Renal cortical epithelial cell (primary cell): ENCODE results near the gene ZFYVE26. TPM values are rescaled to one million over a fixed set of nuclear protein-coding genes. Genes with fewer than 3 reads are reported as not detected.
"Not testable (repeated sequence)": the region's sequence is repeated elsewhere in the genome, so short reads cannot be mapped to it uniquely, and the experiment has no call there.

Source experiments
- DNase-seq: peaks from one replicate; pipeline ENCODE4 v3.0.0-alpha.2; 2011; ENCODE audit warnings: low read depth
- total RNA-seq: library from RNA; depleted of rRNA; stranded (reverse); fragments of >200 nt; gene quantifications from 2 replicates; pipeline ENCODE4 v1.2.3, GENCODE V29; 2014

ZFYVE26 gene
- total RNA-seq, 1 donor from 2014 or later, result 26.0 TPM

DNA sequence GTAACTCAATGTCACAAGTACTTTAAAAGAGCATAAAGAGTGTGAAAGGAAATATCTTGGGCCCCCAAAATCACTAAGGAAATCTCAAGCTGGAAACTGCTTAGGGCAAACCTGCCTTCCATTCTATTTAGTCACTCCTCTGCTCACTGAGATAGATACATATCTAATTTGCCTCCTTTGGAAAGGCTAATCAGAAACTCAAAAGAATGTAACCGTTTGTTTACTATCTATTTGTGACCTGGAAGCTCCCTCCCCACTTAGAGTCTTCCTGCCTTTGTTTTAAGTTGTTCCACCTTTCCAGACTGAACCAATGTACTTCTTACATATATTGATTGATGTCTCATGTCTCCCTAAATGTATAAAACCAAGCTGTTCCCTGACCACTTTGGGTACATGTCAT lies 106.6 kb downstream of the ZFYVE26 start:
- not testable (repeated sequence) for DNase-seq

DNA sequence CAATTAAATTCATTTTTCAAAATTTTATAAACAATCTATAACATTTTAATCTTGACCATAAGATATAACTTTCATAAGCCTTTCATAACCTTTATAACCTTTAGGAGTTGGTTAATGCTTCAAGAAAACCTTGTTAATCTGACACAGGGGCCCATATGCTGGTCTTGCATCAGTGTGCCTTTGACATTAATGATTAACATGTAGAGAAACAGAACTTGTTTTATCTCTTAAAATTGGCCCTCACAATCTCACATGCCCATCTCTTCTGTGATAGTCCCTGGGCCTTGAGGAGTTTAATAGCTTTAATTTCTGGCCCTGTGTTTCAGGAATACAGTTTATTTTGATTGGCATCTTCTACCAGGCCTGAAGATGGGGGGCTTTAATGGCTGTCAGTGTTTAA lies 107.0 kb downstream of the ZFYVE26 start:
- DNase-seq, result not testable (repeated sequence)

DNA sequence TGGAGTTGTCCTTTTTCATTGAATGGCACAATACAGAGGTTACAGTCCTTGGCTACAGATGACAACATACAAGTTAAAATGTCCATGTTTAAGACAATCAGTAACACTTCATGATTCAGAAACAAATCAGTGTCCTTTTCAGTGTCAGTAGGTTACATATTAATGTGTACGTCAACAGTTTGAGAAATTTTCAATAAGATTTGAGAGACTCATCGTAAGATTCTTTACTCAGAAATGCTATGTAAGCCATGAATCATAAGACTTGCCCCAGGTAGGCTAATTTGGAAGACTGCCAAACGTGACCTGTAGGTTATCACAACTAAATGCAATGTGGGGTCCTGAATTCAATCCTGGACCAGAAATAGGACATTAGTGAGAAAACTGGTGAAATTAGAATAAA lies 111.2 kb downstream of the ZFYVE26 start:
- peak; percentile 41 for DNase-seq

DNA sequence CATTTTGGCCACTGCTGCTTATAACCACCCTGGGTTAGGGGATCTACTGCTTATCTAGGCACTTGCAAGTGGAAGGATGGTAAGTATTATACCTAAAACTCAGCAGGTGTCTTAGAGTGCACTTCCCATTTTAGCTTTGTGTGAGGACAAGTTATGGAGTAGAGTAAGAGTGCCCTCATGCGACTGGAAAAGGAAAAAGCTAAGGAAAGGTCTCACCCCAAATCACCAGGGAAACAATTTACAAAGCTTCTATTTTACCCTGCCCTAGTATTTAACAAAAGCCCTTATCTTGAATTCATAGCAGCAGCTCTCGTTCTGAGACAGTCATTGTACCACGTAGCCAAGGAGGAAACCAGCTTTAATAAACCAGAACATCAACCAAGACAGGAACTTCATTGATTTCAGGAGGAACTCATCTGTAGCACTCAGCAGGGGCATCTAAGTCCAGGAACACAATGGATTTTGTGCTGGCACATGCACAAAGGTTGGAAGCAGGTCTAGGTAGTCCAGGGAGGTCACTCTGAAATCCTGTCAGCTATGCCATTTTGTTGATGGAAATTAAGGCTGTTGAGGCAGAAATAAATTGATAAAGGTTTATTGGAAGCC lies 111.8 kb downstream of the ZFYVE26 start:
- peak; percentile 65 for DNase-seq

DNA sequence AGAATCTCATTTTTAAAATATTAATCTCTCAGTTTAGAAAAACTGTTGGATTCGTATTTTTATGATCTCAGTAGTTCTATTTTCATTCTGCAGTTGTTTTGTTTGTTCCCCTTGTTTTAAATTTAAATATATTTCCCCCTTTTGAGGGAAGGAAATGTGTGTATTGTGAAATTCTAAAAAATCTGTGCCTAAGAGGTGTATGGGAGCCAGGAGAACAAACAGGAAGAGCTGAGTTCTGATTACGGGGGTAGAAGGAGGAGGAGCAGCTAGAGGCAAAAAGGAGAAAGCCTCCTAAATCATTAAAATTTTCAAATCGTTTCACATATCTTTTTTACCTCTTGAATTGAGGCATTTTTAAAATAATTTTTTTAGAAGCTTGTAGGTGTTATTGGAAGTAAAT lies 112.4 kb downstream of the ZFYVE26 start:
- DNase-seq, result no peak

DNA sequence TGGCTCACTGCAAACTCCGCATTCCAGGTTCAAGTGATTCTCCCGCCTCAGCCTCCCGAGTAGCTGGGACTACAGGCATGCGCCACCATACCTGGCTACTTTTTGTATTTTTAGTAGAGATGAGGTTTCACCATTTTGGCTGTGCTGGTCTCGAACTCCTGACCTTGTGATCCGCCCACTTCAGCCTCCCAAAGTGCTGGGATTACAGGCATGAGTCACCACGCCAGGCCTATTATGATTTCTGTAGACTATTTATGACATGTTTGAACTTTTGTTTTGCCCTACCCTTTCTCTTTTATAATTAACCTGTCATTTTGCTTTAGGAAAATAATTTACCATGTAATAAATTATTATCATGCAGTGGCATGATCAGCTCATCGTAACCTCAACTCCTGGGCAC lies 114.9 kb downstream of the ZFYVE26 start, which contains the start of gene RDH12:
Gene RDH12 (plus strand): TSS at position 395 of the 400 bp plus-strand sequence. CDS start 20,757 bp downstream, outside the sequence.
- DNase-seq, result not testable (repeated sequence)

DNA sequence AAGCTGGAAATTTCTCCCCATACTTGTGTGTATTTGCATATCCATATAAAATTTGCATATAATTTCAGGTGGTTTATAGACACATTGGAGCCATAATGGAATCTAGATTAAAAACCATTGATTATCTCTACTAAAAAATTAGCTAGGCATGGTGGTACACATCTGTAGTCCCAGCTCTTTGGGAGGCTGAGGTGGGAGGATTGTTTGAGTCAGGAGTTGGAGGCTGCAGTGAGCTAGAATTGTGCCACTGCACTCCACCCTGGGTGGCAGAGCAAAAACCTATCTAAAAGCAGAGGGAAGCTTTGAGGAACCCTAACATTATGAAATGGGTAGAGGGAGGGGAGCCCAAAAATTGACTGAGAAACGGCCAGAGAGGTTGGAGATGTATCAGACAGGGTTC lies 118.2 kb downstream of the ZFYVE26 start:
- DNase-seq, result no peak

DNA sequence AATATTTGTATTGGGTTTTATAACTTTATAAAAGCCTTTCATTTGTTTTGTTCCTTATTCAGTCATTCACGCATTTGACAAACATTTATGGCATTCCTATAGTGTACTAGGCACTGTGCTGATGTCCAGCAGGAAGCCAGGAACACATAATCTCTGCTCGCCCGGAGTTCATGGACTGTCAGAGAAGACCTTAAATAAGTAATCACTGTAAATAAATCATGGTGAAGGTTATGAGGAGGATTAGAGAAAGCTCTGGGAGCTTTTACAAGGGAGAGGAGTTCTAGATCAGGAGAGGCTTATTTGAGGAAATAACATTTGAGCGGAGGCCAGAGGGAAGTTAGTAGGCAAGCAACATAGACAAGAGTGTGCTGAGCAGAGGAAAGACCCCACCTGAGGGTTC lies 119.4 kb downstream of the ZFYVE26 start:
- no peak for DNase-seq

Other genes starting within 250 kb of the ZFYVE26 start
- 10.9 and 14.0 TPM in 2 replicates for gene PIGH, start 216.3 kb downstream of the ZFYVE26 start, total RNA-seq
- gene ARG2, start 196.7 kb downstream of the ZFYVE26 start, total RNA-seq, result 4.5 and 17.4 TPM in 2 replicates
- 70.0 and 98.3 TPM in 2 replicates for gene VTI1B, start 142.0 kb downstream of the ZFYVE26 start, total RNA-seq
- 138 and 165 TPM in 2 replicates for gene RDH11, start 120.8 kb downstream of the ZFYVE26 start, total RNA-seq
- gene RDH12, start 114.7 kb downstream of the ZFYVE26 start, total RNA-seq, result not detected in 2 replicates
- gene RAD51B, start 3.2 kb upstream of the ZFYVE26 start, total RNA-seq, result 17.0 and 17.2 TPM in 2 replicates